ENCODE data around the gene ANKRD66. TPM values are rescaled to one million over a fixed set of nuclear protein-coding genes. Genes with fewer than 3 reads are reported as not detected.

The ANKRD66 gene
- total and polyA plus RNA-seq, 4 experiments from 2014 or later, result not detected

DNA sequence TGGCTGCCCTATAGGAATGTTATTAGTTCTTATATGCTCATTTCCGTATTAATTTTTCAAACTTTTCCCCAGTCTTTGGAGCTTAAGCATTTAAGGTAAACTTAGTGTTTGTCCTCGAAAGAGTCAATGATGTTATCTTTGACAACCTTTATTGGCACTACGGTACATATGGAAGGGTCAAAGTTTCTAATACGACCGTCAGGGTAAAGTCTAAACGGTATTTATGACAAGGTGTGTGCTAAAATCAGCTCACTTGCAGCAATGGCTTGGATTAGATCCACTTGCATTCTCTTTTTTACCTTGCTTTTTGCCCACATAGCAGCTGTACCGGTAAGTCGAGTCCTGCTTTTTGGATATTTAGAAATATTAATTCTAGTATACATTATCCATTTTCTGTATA lies 46.4 kb downstream of the ANKRD66 start, which contains the start of gene MEP1A:
Gene MEP1A (plus strand): TSS at position 252 of the 400 bp plus-strand sequence. CDS start 10 bp downstream, at position 262.
- peaks cover 0 to 3% (median 0%) of the 10 kb centered on the region in 8 donors for H3K9me3 Mint-ChIP-seq

DNA sequence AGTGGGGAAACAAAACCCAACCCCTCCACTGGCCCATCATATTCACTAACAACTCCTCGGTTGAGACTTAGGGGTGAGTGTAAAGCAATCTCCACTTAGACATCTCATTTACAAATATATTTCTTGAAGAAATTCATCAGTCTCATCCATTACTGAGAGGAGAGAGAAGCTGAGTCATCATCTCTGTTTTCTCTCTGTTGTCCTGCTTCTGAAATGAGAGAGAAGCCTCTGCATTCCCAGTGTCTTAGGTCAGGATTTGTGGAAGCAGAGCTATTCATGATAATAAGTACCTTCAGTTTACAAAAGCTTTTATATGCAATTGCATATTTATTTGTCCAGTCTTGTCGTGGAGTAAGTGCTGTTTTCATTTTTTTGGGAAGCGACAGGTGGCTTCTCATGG lies 47.3 kb downstream of the ANKRD66 start:
- Mint-ChIP-seq H3K4me3 (no peak overlapping the region), H3K4me1 (no peaks in the 10 kb centered on the region), H3K36me3 (no peaks in the 10 kb centered on the region), H3K27ac (no peak overlapping the region), H3K27me3 (peaks cover 1 to 5% of the 10 kb centered on the region in 2 donors), H3K9me3 (peaks cover 0 to 3% (median 0%) of the 10 kb centered on the region in 8 donors)
- H3K27me3 ChIP-seq (ENCODE audit: insufficient read depth, low read length), result no peaks in the 10 kb centered on the region
- H3K4me1 ChIP-seq (ENCODE audit: insufficient read depth, low read length), result no peaks in the 10 kb centered on the region
- no peaks in the 10 kb centered on the region for H3K9me3 ChIP-seq (ENCODE audit: control insufficient read depth in 1 of 2, low read length in 2 of 2)
- no peaks in the 10 kb centered on the region for H3K36me3 ChIP-seq (ENCODE audit: insufficient read depth, low read length)
- CTCF ChIA-PET (ENCODE audit: partially characterized antibody), result no interaction called here
- intact Hi-C loops (cut with micrococcal nuclease), result no loop called here
- H3K27ac ChIP-seq (ENCODE audit: low read depth, low read length), result no peak overlapping the region
- no peak overlapping the region for H3K4me3 ChIP-seq (ENCODE audit: low read length in 2 of 2)
- POLR2A ChIA-PET (ENCODE audit: partially characterized antibody), result no interaction called here
- no peak for DNase-seq

More for the DNA sequence above, 46.4 kb downstream of the ANKRD66 start, which contains the start of gene MEP1A:
- H3K4me3 ChIP-seq (ENCODE audit: low read length in 2 of 2), result no peak within 1 kb of the TSS
- no peak within 1 kb of the TSS for H3K27ac ChIP-seq (ENCODE audit: low read depth, low read length)
- CTCF ChIA-PET (ENCODE audit: partially characterized antibody), result no interaction called here
- POLR2A ChIA-PET (ENCODE audit: partially characterized antibody), result no interaction called here
- Mint-ChIP-seq H3K27me3 (peaks cover 1 to 6% of the 10 kb centered on the region in 2 donors), H3K4me3 (no peak within 1 kb of the TSS), H3K4me1 (no peaks in the 10 kb centered on the region), H3K36me3 (no peaks in the 10 kb centered on the region), H3K27ac (no peak within 1 kb of the TSS)
- no peaks in the 10 kb centered on the region for H3K4me1 ChIP-seq (ENCODE audit: insufficient read depth, low read length)
- H3K9me3 ChIP-seq (ENCODE audit: control insufficient read depth in 1 of 2, low read length in 2 of 2), result no peaks in the 10 kb centered on the region
- no peaks in the 10 kb centered on the region for H3K36me3 ChIP-seq (ENCODE audit: insufficient read depth, low read length)
- no peak for DNase-seq
- intact Hi-C loops (cut with micrococcal nuclease), result no loop called here
- H3K27me3 ChIP-seq (ENCODE audit: insufficient read depth, low read length), result no peaks in the 10 kb centered on the region

DNA sequence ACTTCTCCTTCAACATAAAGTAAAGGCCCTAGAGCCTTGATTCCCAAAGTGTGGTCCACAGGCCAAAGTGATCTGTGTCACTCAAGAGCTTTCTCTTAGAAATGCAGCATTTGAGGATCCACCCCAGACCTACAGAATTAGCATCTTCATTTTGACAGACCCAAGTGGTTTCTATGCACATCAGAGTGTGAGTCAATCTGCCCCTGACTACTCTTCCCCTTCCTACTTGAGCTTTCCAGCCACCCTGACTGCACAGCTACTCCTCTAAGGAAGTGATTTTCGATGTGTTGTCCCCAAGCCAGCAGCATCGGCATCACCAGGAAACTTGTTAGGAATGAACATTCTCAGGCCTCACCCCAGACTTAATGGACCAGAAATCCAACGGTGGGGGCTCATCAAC lies 49.1 kb downstream of the ANKRD66 start:
- intact Hi-C loops (cut with micrococcal nuclease), result no loop called here
- no peak overlapping the region for H3K4me3 ChIP-seq (ENCODE audit: low read length in 2 of 2)
- ChIA-PET POLR2A (ENCODE audit: partially characterized antibody) (no interaction called here), CTCF (ENCODE audit: partially characterized antibody) (no interaction called here)
- H3K27me3 ChIP-seq (ENCODE audit: insufficient read depth, low read length), result no peaks in the 10 kb centered on the region
- no peaks in the 10 kb centered on the region for H3K4me1 Mint-ChIP-seq
- no peaks in the 10 kb centered on the region for H3K36me3 ChIP-seq (ENCODE audit: insufficient read depth, low read length)
- no peaks in the 10 kb centered on the region for H3K9me3 ChIP-seq (ENCODE audit: control insufficient read depth in 1 of 2, low read length in 2 of 2)
- H3K4me1 ChIP-seq (ENCODE audit: insufficient read depth, low read length), result no peaks in the 10 kb centered on the region
- no peak overlapping the region for H3K27ac ChIP-seq (ENCODE audit: low read depth, low read length)
- no peak overlapping the region for H3K27ac Mint-ChIP-seq
- peaks cover 0 to 3% (median 0%) of the 10 kb centered on the region in 8 donors for H3K9me3 Mint-ChIP-seq
- no peak overlapping the region for H3K4me3 Mint-ChIP-seq
- no peaks in the 10 kb centered on the region for H3K36me3 Mint-ChIP-seq
- no peak for DNase-seq
- peaks cover 1 to 5% of the 10 kb centered on the region in 2 donors for H3K27me3 Mint-ChIP-seq

DNA sequence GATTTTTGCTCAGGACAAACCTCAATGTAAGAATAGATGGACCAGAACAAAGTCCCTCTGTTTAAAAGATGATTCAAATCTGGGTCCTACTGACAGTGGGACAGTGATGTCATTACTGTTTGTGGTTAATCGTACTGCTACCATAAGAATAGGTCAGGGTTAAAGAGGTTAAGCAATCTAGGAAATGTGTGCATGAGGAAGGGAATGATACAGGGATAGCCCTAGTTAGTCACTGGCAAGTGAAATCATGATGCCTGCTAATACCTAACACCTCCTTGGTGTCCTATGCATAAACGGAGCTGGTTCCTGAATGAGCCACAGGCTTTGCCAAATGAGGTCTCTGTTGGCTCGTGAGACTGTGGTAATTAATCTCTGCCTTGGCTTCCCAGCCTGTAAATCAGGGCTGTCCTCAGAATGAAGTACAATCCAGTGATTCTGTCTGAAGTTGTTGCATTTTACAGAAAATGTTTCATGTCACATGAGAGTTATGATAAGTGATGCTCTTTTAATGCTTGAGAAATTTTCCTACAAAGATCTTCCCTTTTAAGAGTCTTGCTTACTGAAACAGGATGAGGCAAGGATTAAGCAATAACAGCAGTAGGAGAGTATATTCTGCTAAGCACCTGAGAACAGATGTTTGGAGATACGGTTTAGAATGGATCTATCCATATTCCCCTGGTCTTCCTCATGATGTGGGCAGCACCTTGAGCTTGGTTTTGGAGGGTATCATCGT lies 50.3 kb downstream of the ANKRD66 start:
- no peaks in the 10 kb centered on the region for H3K27me3 ChIP-seq (ENCODE audit: insufficient read depth, low read length)
- Mint-ChIP-seq H3K27ac (no peak overlapping the region), H3K4me3 (no peak overlapping the region), H3K36me3 (no peaks in the 10 kb centered on the region), H3K9me3 (peaks cover 0 to 3% (median 0%) of the 10 kb centered on the region in 8 donors), H3K4me1 (no peaks in the 10 kb centered on the region), H3K27me3 (peaks cover 1 to 5% of the 10 kb centered on the region in 2 donors)
- CTCF ChIA-PET (ENCODE audit: partially characterized antibody), result no interaction called here
- intact Hi-C loops (cut with micrococcal nuclease), result no loop called here
- no peak overlapping the region for H3K4me3 ChIP-seq (ENCODE audit: low read length in 2 of 2)
- no peak overlapping the region for H3K27ac ChIP-seq (ENCODE audit: low read depth, low read length)
- no peaks in the 10 kb centered on the region for H3K9me3 ChIP-seq (ENCODE audit: control insufficient read depth in 1 of 2, low read length in 2 of 2)
- DNase-seq, result no peak
- H3K4me1 ChIP-seq (ENCODE audit: insufficient read depth, low read length), result no peaks in the 10 kb centered on the region
- POLR2A ChIA-PET (ENCODE audit: partially characterized antibody), result no interaction called here
- H3K36me3 ChIP-seq (ENCODE audit: insufficient read depth, low read length), result no peaks in the 10 kb centered on the region

DNA sequence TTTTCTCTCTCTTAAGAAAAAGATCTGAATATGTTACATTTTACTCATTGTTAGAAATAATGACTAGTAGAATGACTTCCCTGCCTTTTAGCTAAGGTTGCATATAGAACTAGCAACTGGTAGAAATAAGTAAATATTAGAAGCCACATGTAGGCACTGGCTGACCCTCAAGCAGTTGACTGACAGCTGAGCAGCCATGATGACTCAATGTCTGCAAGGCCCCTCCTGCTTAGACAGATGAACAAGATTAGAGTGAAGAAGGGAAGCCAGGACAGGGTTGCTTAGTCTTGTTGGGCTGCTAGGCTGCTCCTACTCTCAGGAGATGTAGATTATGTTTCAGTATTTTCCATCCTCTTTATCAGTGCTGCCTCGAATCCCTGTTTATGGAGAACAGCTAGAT lies 52.9 kb downstream of the ANKRD66 start:
- Mint-ChIP-seq H3K27me3 (peaks cover 1 to 5% of the 10 kb centered on the region in 2 donors), H3K9me3 (peaks cover 0 to 3% (median 0%) of the 10 kb centered on the region in 8 donors), H3K4me3 (no peak overlapping the region), H3K4me1 (no peaks in the 10 kb centered on the region), H3K27ac (no peak overlapping the region), H3K36me3 (no peaks in the 10 kb centered on the region)
- Histone ChIP-seq H3K27ac (ENCODE audit: low read depth, low read length) (no peak overlapping the region), H3K36me3 (ENCODE audit: insufficient read depth, low read length) (no peaks in the 10 kb centered on the region), H3K4me3 (ENCODE audit: low read length in 2 of 2) (no peak overlapping the region), H3K4me1 (ENCODE audit: insufficient read depth, low read length) (no peaks in the 10 kb centered on the region), H3K27me3 (ENCODE audit: insufficient read depth, low read length) (no peaks in the 10 kb centered on the region), H3K9me3 (ENCODE audit: control insufficient read depth in 1 of 2, low read length in 2 of 2) (no peaks in the 10 kb centered on the region)
- ChIA-PET CTCF (ENCODE audit: partially characterized antibody) (no interaction called here), POLR2A (ENCODE audit: partially characterized antibody) (no interaction called here)
- intact Hi-C loops (cut with micrococcal nuclease), result no loop called here
- DNase-seq, result no peak

DNA sequence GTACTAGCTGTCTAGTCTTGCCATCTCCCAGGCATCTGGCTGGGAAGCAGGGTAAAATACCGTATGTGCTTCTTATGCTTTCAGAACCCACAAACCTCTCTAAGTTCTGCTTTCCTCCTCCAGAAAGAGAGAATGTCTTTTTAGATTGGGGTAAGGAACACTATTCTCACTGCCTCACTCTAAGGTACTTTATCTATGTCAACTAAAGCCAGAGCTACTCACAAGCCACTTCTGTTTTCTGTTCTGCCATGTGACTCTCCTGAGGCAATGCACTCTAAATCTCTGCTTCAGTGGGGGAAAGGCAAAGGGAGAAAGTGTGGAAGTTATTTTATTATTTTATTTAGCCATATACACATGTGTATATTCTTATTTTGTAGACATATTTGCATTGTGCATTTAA lies 62.1 kb downstream of the ANKRD66 start:
- Mint-ChIP-seq H3K4me1 (no peaks in the 10 kb centered on the region), H3K36me3 (no peaks in the 10 kb centered on the region), H3K27me3 (peaks cover 7 to 16% of the 10 kb centered on the region in 2 donors), H3K4me3 (no peak overlapping the region), H3K9me3 (peaks cover 0 to 10% (median under 1%) of the 10 kb centered on the region in 8 donors), H3K27ac (no peak overlapping the region)
- Histone ChIP-seq H3K36me3 (ENCODE audit: insufficient read depth, low read length) (no peaks in the 10 kb centered on the region), H3K4me1 (ENCODE audit: insufficient read depth, low read length) (no peaks in the 10 kb centered on the region), H3K4me3 (ENCODE audit: low read length in 2 of 2) (no peak overlapping the region), H3K27ac (ENCODE audit: low read depth, low read length) (no peak overlapping the region), H3K9me3 (ENCODE audit: control insufficient read depth in 1 of 2, low read length in 2 of 2) (no peaks in the 10 kb centered on the region), H3K27me3 (ENCODE audit: insufficient read depth, low read length) (no peaks in the 10 kb centered on the region)
- CTCF ChIA-PET (ENCODE audit: partially characterized antibody), result no interaction called here
- POLR2A ChIA-PET (ENCODE audit: partially characterized antibody), result no interaction called here
- DNase-seq, result no peak
- intact Hi-C loops (cut with micrococcal nuclease), result no loop called here
